HepG2 (cell line): ENCODE data around the gene KMT2D. TPM values are rescaled to one million over a fixed set of nuclear protein-coding genes. Genes with fewer than 3 reads are reported as not detected.
A peak's percentile ranks its signal among the peaks of the same experiment; 100 is the strongest.

Experiments
- BRD4 ChIP-seq: sonication (generic); formaldehyde crosslinking; IDR thresholded peaks from 2 replicates; pipeline ENCODE4 v1.4.0; 2020; ENCODE audit warnings: missing genetic modification reagents
- EEA1 ChIP-seq: sonication (generic); formaldehyde crosslinking; IDR thresholded peaks from 2 replicates; pipeline ENCODE4 v1.5.1; 2020; ENCODE audit warnings: mild to moderate bottlenecking, missing genetic modification reagents, borderline replicate concordance
- HNRNPL ChIP-seq: fragments of 200-400 bp; formaldehyde crosslinking; IDR thresholded peaks from 2 replicates; pipeline ENCODE4 v1.6.1; 2017; ENCODE audit warnings: mild to moderate bottlenecking, low read depth, low read length
- NR3C1 ChIP-seq: sonication (generic); formaldehyde crosslinking; IDR thresholded peaks from 2 replicates; pipeline ENCODE4 v1.4.0; 2020; ENCODE audit warnings: missing genetic modification reagents
- REPIN1 ChIP-seq: sonication (generic); formaldehyde crosslinking; IDR thresholded peaks from 2 replicates; pipeline ENCODE4 v1.8.0; 2022; ENCODE audit warnings: missing genetic modification reagents, low read depth, mild to moderate bottlenecking, borderline replicate concordance
- RFX3 ChIP-seq: IDR thresholded peaks from 2 replicates; pipeline ENCODE4 v1.6.1; 2016; ENCODE audit warnings: missing biosample characterization, missing genetic modification reagents
- SRF ChIP-seq: IDR thresholded peaks from 2 replicates; pipeline ENCODE4 v1.6.1; 2011; ENCODE audit warnings: mild to moderate bottlenecking, low read depth, low read length, moderate library complexity
- U2AF1 ChIP-seq: fragments of 200-400 bp; formaldehyde crosslinking; optimal IDR thresholded peaks from 2 replicates; pipeline ENCODE3; 2017; ENCODE audit warnings: mild to moderate bottlenecking, low read depth, low read length
- ZKSCAN5 ChIP-seq: sonication (generic); formaldehyde crosslinking; IDR thresholded peaks from 2 replicates; pipeline ENCODE4 v1.5.1; 2020; ENCODE audit warnings: mild to moderate bottlenecking, missing genetic modification reagents
- ZNF101 ChIP-seq: sonication (generic); formaldehyde crosslinking; IDR thresholded peaks from 2 replicates; pipeline ENCODE4 v1.4.0; 2020; ENCODE audit warnings: mild to moderate bottlenecking, low read depth, missing genetic modification reagents, borderline replicate concordance
- ZNF160 ChIP-seq: sonication (generic); formaldehyde crosslinking; IDR thresholded peaks from 2 replicates; pipeline ENCODE4 v1.8.0; 2022; ENCODE audit warnings: mild to moderate bottlenecking, inconsistent platforms, missing genetic modification reagents
- ZNF652 ChIP-seq: IDR thresholded peaks from 2 replicates; pipeline ENCODE4 v1.6.1; 2016; ENCODE audit warnings: low read depth, borderline replicate concordance
- polyA plus RNA-seq, 8 experiments: library from polyadenylated mRNA; depleted of rRNA in 3 of 8; stranded (reverse) in 7 of 8; unstranded in 1 of 8; fragments of >200 nt; fragmentation: Illumina TruSeq in 4 of 8; extraction: Trizol in 4 of 8; gene quantifications; 2 replicates each; pipeline versions ENCODE4 v1.2.1 to v1.2.3, GENCODE V29; 2011 to 2016; ENCODE audit warnings: low read depth in 4 of 8, missing spikeins in 1 of 8, mixed read lengths in 1 of 8; ENCODE audit not compliant: insufficient read depth in 1 of 8
- total RNA-seq, 5 experiments: library from RNA; depleted of rRNA; stranded (reverse); fragments of >200 nt; fragmentation: Illumina TruSeq; extraction: Trizol; gene quantifications; 2 replicates each; pipeline ENCODE4 v1.2.3, GENCODE V29; 2016; ENCODE audit warnings: low read depth in 1 of 5
- TF ChIP-seq, protein P1 (sequence below): IDR thresholded peaks from 2 replicates; pipeline ENCODE4 v1.6.1; 2018; ENCODE audit warnings: missing genetic modification reagents
- TF ChIP-seq, protein P2 (sequence below): sonication (generic); formaldehyde crosslinking; IDR thresholded peaks from 2 replicates; pipeline ENCODE4 v1.4.0; 2020; ENCODE audit warnings: mild to moderate bottlenecking, low read depth, missing genetic modification reagents
- TF ChIP-seq, protein P3 (sequence below): sonication (generic); formaldehyde crosslinking; IDR thresholded peaks from 2 replicates; pipeline ENCODE4 v1.4.0; 2020; ENCODE audit warnings: missing genetic modification reagents, mild to moderate bottlenecking, borderline replicate concordance
- TF ChIP-seq, protein P4 (sequence below): sonication (generic); formaldehyde crosslinking; IDR thresholded peaks from 2 replicates; pipeline ENCODE4 v1.4.0; 2020; ENCODE audit warnings: missing genetic modification reagents

Gene KMT2D
- total and polyA plus RNA-seq, 2 of the 13 experiments (the other 11 are each of a cell fraction or from before 2014, with no cell fraction given) = 8.1 to 10.4 TPM

DNA sequence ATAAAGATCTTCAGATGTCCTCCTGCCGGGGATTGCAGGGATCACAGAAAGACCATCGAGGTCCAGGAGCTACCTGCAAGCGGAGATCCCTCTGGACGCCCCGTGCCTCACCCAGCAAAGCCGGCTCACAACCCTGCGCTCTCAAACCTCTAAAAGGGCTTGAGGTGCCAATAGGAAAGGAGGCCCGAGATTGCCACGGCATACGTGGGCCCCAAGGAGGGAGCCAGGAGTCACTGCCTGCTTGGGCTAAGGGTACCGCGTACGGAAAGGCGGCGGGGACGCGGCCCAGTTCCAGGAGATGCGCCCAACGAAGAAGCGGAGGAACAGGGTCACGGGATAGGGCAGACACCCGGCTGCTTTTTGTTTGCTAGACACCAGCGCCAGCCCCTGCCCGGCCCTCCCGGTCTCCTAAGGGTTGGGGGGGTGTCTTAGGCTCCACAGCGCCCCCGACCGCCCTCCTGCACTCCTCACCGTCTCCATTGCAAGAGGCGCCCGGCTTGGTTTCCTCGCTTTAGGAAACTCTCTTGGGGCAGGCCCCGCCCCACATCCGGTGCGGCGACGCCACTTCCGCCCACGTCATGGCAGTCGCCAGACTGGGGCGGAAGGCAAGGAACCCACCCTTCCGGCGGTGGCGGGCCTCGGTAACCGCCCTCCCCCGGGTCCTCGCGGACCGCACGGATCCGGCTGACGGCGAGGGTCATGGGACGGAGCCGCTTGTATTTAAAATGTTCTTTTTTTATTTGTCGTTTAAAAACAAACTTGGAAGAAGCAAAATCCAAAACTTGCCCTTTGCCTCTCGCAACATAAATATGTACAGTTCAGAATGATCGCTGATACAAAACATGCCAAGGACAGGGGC is 42.1 kb downstream of the KMT2D start, which contains the start of gene PRKAG1 (continued):
- TF ChIP-seq ZNF652 (CRISPR knock-in tag) = 0 out of 2 replicates have a peak, but pooled peaks have one; percentile 8
- 0 out of 2 replicates have a peak, but pooled peaks have one; percentile 44 for TF ChIP-seq SRF
- TF ChIP-seq, protein P1, sequence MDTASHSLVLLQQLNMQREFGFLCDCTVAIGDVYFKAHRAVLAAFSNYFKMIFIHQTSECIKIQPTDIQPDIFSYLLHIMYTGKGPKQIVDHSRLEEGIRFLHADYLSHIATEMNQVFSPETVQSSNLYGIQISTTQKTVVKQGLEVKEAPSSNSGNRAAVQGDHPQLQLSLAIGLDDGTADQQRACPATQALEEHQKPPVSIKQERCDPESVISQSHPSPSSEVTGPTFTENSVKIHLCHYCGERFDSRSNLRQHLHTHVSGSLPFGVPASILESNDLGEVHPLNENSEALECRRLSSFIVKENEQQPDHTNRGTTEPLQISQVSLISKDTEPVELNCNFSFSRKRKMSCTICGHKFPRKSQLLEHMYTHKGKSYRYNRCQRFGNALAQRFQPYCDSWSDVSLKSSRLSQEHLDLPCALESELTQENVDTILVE (CRISPR knock-in tag) = peak; percentile 93
- TF ChIP-seq NR3C1 = no peak
- no peak for TF ChIP-seq ZKSCAN5
- TF ChIP-seq BRD4 (CRISPR knock-in tag) = no peak
- TF ChIP-seq REPIN1 (CRISPR knock-in tag) = no peak; the same call in 1 of the 2 replicates
- TF ChIP-seq, protein P2, sequence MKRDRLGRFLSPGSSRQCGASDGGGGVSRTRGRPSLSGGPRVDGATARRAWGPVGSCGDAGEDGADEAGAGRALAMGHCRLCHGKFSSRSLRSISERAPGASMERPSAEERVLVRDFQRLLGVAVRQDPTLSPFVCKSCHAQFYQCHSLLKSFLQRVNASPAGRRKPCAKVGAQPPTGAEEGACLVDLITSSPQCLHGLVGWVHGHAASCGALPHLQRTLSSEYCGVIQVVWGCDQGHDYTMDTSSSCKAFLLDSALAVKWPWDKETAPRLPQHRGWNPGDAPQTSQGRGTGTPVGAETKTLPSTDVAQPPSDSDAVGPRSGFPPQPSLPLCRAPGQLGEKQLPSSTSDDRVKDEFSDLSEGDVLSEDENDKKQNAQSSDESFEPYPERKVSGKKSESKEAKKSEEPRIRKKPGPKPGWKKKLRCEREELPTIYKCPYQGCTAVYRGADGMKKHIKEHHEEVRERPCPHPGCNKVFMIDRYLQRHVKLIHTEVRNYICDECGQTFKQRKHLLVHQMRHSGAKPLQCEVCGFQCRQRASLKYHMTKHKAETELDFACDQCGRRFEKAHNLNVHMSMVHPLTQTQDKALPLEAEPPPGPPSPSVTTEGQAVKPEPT = peak; percentile 56; the same call in 1 of the 2 replicates
- no peak for TF ChIP-seq EEA1 (CRISPR knock-in tag)
- TF ChIP-seq ZNF101 = no peak
- no peak for TF ChIP-seq RFX3
- TF ChIP-seq, protein P3, sequence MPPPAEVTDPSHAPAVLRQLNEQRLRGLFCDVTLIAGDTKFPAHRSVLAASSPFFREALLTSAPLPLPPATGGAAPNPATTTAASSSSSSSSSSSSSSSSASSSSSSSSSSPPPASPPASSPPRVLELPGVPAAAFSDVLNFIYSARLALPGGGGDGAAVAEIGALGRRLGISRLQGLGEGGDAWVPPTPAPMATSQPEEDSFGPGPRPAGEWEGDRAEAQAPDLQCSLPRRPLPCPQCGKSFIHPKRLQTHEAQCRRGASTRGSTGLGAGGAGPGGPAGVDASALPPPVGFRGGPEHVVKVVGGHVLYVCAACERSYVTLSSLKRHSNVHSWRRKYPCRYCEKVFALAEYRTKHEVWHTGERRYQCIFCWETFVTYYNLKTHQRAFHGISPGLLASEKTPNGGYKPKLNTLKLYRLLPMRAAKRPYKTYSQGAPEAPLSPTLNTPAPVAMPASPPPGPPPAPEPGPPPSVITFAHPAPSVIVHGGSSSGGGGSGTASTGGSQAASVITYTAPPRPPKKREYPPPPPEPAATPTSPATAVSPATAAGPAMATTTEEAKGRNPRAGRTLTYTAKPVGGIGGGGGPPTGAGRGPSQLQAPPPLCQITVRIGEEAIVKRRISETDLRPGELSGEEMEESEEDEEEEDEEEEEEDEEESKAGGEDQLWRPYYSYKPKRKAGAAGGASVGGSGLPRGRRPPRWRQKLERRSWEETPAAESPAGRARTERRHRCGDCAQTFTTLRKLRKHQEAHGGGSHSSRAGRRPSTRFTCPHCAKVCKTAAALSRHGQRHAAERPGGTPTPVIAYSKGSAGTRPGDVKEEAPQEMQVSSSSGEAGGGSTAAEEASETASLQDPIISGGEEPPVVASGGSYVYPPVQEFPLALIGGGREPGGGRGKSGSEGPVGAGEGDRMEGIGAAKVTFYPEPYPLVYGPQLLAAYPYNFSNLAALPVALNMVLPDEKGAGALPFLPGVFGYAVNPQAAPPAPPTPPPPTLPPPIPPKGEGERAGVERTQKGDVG (CRISPR knock-in tag) = 0 out of 2 replicates have a peak, but pooled peaks have one; percentile 72
- no peak for TF ChIP-seq HNRNPL
- TF ChIP-seq, protein P4, sequence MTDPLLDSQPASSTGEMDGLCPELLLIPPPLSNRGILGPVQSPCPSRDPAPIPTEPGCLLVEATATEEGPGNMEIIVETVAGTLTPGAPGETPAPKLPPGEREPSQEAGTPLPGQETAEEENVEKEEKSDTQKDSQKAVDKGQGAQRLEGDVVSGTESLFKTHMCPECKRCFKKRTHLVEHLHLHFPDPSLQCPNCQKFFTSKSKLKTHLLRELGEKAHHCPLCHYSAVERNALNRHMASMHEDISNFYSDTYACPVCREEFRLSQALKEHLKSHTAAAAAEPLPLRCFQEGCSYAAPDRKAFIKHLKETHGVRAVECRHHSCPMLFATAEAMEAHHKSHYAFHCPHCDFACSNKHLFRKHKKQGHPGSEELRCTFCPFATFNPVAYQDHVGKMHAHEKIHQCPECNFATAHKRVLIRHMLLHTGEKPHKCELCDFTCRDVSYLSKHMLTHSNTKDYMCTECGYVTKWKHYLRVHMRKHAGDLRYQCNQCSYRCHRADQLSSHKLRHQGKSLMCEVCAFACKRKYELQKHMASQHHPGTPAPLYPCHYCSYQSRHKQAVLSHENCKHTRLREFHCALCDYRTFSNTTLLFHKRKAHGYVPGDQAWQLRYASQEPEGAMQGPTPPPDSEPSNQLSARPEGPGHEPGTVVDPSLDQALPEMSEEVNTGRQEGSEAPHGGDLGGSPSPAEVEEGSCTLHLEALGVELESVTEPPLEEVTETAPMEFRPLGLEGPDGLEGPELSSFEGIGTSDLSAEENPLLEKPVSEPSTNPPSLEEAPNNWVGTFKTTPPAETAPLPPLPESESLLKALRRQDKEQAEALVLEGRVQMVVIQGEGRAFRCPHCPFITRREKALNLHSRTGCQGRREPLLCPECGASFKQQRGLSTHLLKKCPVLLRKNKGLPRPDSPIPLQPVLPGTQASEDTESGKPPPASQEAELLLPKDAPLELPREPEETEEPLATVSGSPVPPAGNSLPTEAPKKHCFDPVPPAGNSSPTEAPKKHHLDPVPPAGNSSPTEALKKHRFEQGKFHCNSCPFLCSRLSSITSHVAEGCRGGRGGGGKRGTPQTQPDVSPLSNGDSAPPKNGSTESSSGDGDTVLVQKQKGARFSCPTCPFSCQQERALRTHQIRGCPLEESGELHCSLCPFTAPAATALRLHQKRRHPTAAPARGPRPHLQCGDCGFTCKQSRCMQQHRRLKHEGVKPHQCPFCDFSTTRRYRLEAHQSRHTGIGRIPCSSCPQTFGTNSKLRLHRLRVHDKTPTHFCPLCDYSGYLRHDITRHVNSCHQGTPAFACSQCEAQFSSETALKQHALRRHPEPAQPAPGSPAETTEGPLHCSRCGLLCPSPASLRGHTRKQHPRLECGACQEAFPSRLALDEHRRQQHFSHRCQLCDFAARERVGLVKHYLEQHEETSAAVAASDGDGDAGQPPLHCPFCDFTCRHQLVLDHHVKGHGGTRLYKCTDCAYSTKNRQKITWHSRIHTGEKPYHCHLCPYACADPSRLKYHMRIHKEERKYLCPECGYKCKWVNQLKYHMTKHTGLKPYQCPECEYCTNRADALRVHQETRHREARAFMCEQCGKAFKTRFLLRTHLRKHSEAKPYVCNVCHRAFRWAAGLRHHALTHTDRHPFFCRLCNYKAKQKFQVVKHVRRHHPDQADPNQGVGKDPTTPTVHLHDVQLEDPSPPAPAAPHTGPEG (CRISPR knock-in tag) = no peak
- TF ChIP-seq ZNF160 (CRISPR knock-in tag) = no peak
- peak; percentile 95 for TF ChIP-seq U2AF1
